HEK293 (cell line): ENCODE data around the gene BDKRB1.

Source experiments
- CTCF ChIA-PET: fragments of 350-600 bp; formaldehyde crosslinking; extraction: SDS; loops from one replicate; lab custom pipeline; 2021; ENCODE audit warnings: antibody characterized with exemption; lab: Yijun Ruan, JAX
- POLR2A ChIA-PET: fragments of 300-600 bp; formaldehyde crosslinking; extraction: SDS; loops from one replicate; lab custom pipeline; 2020; ENCODE audit warnings: antibody characterized with exemption, inconsistent platforms; lab: Yijun Ruan, JAX
- H3K27ac ChIP-seq: fragments of 200-500 bp; sonication (Bioruptor generic); 2 replicates; pipeline ENCODE4 v1.5.1; 2014; ENCODE audit warnings: low read depth, low read length, control low read depth, inconsistent platforms; ENCODE audit errors: extremely low read depth
- H3K36me3 ChIP-seq, 2 experiments: fragments of 200-500 bp in 1 of 2; sonication (Bioruptor generic) in 1 of 2; 1 replicate in 1 of 2; 2 replicates in 1 of 2; pipeline ENCODE4 v1.5.1; 2014 to 2017; ENCODE audit warnings: inconsistent platforms in 2 of 2, low read length in 2 of 2; ENCODE audit not compliant: control insufficient read depth in 2 of 2, insufficient read depth in 1 of 2
- H3K4me1 ChIP-seq: fragments of 200-500 bp; sonication (Bioruptor generic); 2 replicates; pipeline ENCODE4 v1.5.1; 2014; ENCODE audit warnings: mild to moderate bottlenecking, low read length, inconsistent platforms; ENCODE audit not compliant: control insufficient read depth, insufficient read depth
- H3K4me3 ChIP-seq: 2 replicates; pipeline ENCODE4 v1.5.1; 2011; ENCODE audit warnings: low read depth, mild to moderate bottlenecking, control low read depth, low read length, moderate library complexity
- H3K9me3 ChIP-seq: fragments of 200-500 bp; sonication (Bioruptor generic); 2 replicates; pipeline ENCODE4 v1.5.1; 2014; ENCODE audit warnings: low read depth, low read length, inconsistent platforms; ENCODE audit not compliant: control insufficient read depth, insufficient read depth
- GFI1B ChIP-seq: fragments of 450-650 bp; formaldehyde crosslinking; IDR thresholded peaks from 2 replicates; pipeline ENCODE4 v1.5.1; 2016; ENCODE audit warnings: missing biosample characterization, missing genetic modification characterization
- IKZF3 ChIP-seq: fragments of 450-650 bp; IDR thresholded peaks from 2 replicates; pipeline ENCODE4 v1.5.0; 2018; ENCODE audit warnings: missing biosample characterization, mild to moderate bottlenecking, missing genetic modification characterization, moderate library complexity
- SETDB1 ChIP-seq: IDR thresholded peaks from one replicate; pipeline ENCODE4 v1.6.1; 2017; ENCODE audit warnings: mild to moderate bottlenecking, low read length, moderate library complexity, mixed read lengths; ENCODE audit not compliant: insufficient read length
- ZFP37 ChIP-seq: fragments of 450-650 bp; formaldehyde crosslinking; IDR thresholded peaks from 2 replicates; pipeline ENCODE4 v1.5.1; 2016; ENCODE audit warnings: missing biosample characterization, missing genetic modification characterization
- ZNF473 ChIP-seq: fragments of 450-650 bp; formaldehyde crosslinking; IDR thresholded peaks from 2 replicates; pipeline ENCODE4 v1.5.1; 2017; ENCODE audit warnings: missing biosample characterization, missing genetic modification characterization
- ZNF501 ChIP-seq: fragments of 450-650 bp; formaldehyde crosslinking; IDR thresholded peaks from 2 replicates; pipeline ENCODE4 v1.5.1; 2016; ENCODE audit warnings: missing biosample characterization, missing genetic modification characterization
- ZNF529 ChIP-seq: fragments of 450-650 bp; formaldehyde crosslinking; IDR thresholded peaks from 2 replicates; pipeline ENCODE4 v1.5.1; 2017; ENCODE audit warnings: missing genetic modification characterization, missing biosample characterization; ENCODE audit not compliant: insufficient replicate concordance
- ZNF571 ChIP-seq: fragments of 450-650 bp; formaldehyde crosslinking; IDR thresholded peaks from 2 replicates; pipeline ENCODE4 v1.5.0; 2017; ENCODE audit warnings: missing biosample characterization, missing genetic modification characterization
- ZNF624 ChIP-seq: fragments of 450-650 bp; formaldehyde crosslinking; IDR thresholded peaks from 2 replicates; pipeline ENCODE4 v1.5.1; 2017; ENCODE audit warnings: missing biosample characterization, missing genetic modification characterization
- ZSCAN30 ChIP-seq: fragments of 450-650 bp; IDR thresholded peaks from 2 replicates; pipeline ENCODE4 v1.5.1; 2018; ENCODE audit warnings: missing biosample characterization, mild to moderate bottlenecking, missing genetic modification characterization, moderate library complexity
- TF ChIP-seq, protein P1 (sequence below): fragments of 450-650 bp; formaldehyde crosslinking; IDR thresholded peaks from 2 replicates; pipeline ENCODE4 v1.5.1; 2016; ENCODE audit warnings: missing biosample characterization, missing genetic modification characterization
- TF ChIP-seq, protein P2 (sequence below): fragments of 450-650 bp; formaldehyde crosslinking; IDR thresholded peaks from 2 replicates; pipeline ENCODE4 v1.5.1; 2017; ENCODE audit warnings: missing biosample characterization, mild to moderate bottlenecking, missing genetic modification characterization, moderate library complexity
- TF ChIP-seq, protein P3 (sequence below): IDR thresholded peaks from 2 replicates; pipeline ENCODE4 v1.6.1; 2011; ENCODE audit warnings: mild to moderate bottlenecking, low read depth, low read length, borderline replicate concordance
- TF ChIP-seq, protein P4 (sequence below): fragments of 450-650 bp; formaldehyde crosslinking; IDR thresholded peaks from 2 replicates; pipeline ENCODE4 v1.5.1; 2016; ENCODE audit warnings: missing biosample characterization, missing genetic modification characterization
- TF ChIP-seq, protein P5 (sequence below): fragments of 450-650 bp; formaldehyde crosslinking; IDR thresholded peaks from 2 replicates; pipeline ENCODE4 v1.5.1; 2016; ENCODE audit warnings: missing biosample characterization, missing genetic modification characterization, low read depth

The BDKRB1 gene

DNA sequence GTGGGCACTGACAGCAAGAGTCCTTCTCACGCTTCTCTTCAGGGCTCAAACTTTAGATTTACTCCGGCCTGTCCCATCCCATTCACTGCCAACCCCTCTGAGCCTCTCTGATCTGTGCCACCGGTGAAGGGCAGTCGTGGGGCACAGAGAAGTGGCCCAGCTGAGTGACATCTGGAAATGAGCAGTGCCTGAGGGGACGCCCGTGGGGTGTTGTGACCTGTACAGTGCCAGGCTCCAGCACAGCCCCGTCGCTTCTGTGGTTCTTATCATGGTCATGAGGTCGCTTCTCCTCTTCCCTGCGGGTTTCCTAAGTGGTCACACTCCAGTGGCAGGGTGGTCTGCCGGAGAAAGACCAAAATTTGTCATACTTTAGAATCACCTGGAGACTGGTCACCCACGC, 47.3 kb upstream of the BDKRB1 start:
- TF ChIP-seq, protein P1, sequence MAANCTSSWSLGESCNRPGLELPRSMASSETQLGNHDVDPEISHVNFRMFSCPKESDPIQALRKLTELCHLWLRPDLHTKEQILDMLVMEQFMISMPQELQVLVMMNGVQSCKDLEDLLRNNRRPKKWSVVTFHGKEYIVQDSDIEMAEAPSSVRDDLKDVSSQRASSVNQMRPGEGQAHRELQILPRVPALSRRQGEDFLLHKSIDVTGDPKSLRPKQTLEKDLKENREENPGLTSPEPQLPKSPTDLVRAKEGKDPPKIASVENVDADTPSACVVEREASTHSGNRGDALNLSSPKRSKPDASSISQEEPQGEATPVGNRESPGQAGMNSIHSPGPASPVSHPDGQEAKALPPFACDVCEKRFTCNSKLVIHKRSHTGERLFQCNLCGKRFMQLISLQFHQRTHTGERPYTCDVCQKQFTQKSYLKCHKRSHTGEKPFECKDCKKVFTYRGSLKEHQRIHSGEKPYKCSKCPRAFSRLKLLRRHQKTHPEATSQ (tag by site-specific recombination), result no peak
- TF ChIP-seq, protein P2, sequence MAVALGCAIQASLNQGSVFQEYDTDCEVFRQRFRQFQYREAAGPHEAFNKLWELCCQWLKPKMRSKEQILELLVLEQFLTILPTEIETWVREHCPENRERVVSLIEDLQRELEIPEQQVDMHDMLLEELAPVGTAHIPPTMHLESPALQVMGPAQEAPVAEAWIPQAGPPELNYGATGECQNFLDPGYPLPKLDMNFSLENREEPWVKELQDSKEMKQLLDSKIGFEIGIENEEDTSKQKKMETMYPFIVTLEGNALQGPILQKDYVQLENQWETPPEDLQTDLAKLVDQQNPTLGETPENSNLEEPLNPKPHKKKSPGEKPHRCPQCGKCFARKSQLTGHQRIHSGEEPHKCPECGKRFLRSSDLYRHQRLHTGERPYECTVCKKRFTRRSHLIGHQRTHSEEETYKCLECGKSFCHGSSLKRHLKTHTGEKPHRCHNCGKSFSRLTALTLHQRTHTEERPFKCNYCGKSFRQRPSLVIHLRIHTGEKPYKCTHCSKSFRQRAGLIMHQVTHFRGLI, result no peak
- TF ChIP-seq, protein P3, sequence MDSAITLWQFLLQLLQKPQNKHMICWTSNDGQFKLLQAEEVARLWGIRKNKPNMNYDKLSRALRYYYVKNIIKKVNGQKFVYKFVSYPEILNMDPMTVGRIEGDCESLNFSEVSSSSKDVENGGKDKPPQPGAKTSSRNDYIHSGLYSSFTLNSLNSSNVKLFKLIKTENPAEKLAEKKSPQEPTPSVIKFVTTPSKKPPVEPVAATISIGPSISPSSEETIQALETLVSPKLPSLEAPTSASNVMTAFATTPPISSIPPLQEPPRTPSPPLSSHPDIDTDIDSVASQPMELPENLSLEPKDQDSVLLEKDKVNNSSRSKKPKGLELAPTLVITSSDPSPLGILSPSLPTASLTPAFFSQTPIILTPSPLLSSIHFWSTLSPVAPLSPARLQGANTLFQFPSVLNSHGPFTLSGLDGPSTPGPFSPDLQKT, result no peak
- TF ChIP-seq ZNF529 (tag by site-specific recombination), result no peak
- no peak for TF ChIP-seq ZNF473 (tag by site-specific recombination)
- TF ChIP-seq ZNF501 (tag by site-specific recombination), result no peak
- TF ChIP-seq ZNF571 (tag by site-specific recombination), result no peak
- TF ChIP-seq ZFP37 (tag by site-specific recombination), result no peak
- TF ChIP-seq IKZF3 (tag by site-specific recombination), result no peak
- TF ChIP-seq, protein P4, sequence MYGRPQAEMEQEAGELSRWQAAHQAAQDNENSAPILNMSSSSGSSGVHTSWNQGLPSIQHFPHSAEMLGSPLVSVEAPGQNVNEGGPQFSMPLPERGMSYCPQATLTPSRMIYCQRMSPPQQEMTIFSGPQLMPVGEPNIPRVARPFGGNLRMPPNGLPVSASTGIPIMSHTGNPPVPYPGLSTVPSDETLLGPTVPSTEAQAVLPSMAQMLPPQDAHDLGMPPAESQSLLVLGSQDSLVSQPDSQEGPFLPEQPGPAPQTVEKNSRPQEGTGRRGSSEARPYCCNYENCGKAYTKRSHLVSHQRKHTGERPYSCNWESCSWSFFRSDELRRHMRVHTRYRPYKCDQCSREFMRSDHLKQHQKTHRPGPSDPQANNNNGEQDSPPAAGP (tag by site-specific recombination), result no peak
- TF ChIP-seq ZSCAN30, result no peak
- no peak for TF ChIP-seq GFI1B (tag by site-specific recombination)
- no peak for TF ChIP-seq ZNF624
- H3K27ac ChIP-seq, result no peak overlapping the region
- no peaks in the 10 kb centered on the region; the same call in 1 of the 2 replicates for H3K4me1 ChIP-seq
- H3K4me3 ChIP-seq, result no peak overlapping the region
- no peaks in the 10 kb centered on the region for H3K9me3 ChIP-seq
- ChIA-PET CTCF (interaction anchor here (1.2 kb wide), 1 partner anchor 108 kb away, joined by 5 read pairs; no protein-coding TSS in a partner anchor), POLR2A (no interaction called here)
- no peaks in the 10 kb centered on the region for H3K36me3 ChIP-seq

GRCh38 chr14:96212140-96212539, 43.9 kb upstream of the BDKRB1 start:
- H3K4me1 ChIP-seq, result no peaks in the 10 kb centered on the region
- CTCF ChIA-PET, result no interaction called here
- peak; percentile 33 for TF ChIP-seq SETDB1
- TF ChIP-seq, protein P5, sequence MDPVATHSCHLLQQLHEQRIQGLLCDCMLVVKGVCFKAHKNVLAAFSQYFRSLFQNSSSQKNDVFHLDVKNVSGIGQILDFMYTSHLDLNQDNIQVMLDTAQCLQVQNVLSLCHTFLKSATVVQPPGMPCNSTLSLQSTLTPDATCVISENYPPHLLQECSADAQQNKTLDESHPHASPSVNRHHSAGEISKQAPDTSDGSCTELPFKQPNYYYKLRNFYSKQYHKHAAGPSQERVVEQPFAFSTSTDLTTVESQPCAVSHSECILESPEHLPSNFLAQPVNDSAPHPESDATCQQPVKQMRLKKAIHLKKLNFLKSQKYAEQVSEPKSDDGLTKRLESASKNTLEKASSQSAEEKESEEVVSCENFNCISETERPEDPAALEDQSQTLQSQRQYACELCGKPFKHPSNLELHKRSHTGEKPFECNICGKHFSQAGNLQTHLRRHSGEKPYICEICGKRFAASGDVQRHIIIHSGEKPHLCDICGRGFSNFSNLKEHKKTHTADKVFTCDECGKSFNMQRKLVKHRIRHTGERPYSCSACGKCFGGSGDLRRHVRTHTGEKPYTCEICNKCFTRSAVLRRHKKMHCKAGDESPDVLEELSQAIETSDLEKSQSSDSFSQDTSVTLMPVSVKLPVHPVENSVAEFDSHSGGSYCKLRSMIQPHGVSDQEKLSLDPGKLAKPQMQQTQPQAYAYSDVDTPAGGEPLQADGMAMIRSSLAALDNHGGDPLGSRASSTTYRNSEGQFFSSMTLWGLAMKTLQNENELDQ (tag by site-specific recombination), result no peak
- H3K9me3 ChIP-seq, result no peaks in the 10 kb centered on the region
- H3K27ac ChIP-seq, result no peak overlapping the region
- POLR2A ChIA-PET, result no interaction called here
- no peak overlapping the region for H3K4me3 ChIP-seq
- no peaks in the 10 kb centered on the region for H3K36me3 ChIP-seq
